ENCODE results near the gene CADPS2.

Gene CADPS2

GRCh38 chr7:122457325-122457724 lies 428.9 kb downstream of the CADPS2 start:
- no peak for DNase-seq (ENCODE audit: low read depth in 2 of 2)

GRCh38 chr7:122454776-122455507 lies 431.3 kb downstream of the CADPS2 start:
- no peak for DNase-seq (ENCODE audit: low read depth in 2 of 2)

- DNase-seq (ENCODE audit: low read depth in 2 of 2): no peak
These were observed 432.8 kb downstream of the CADPS2 start for GRCh38 chr7:122453432-122453831.

- DNase-seq (ENCODE audit: low read depth in 2 of 2): no peak
These were observed 437.2 kb downstream of the CADPS2 start for GRCh38 chr7:122448893-122449589.

- DNase-seq (ENCODE audit: low read depth in 2 of 2): no peak
These were observed 443.3 kb downstream of the CADPS2 start for GRCh38 chr7:122442929-122443328.

GRCh38 chr7:122438492-122438891 lies 447.8 kb downstream of the CADPS2 start:
- no peak for DNase-seq (ENCODE audit: low read depth in 2 of 2)

- DNase-seq (ENCODE audit: low read depth in 2 of 2): no peak
These were observed 448.3 kb downstream of the CADPS2 start for GRCh38 chr7:122438006-122438405.

- DNase-seq (ENCODE audit: low read depth in 2 of 2): no peak
These were observed 452.5 kb downstream of the CADPS2 start for GRCh38 chr7:122433765-122434164.

GRCh38 chr7:122430710-122431109 lies 455.6 kb downstream of the CADPS2 start:
- DNase-seq (ENCODE audit: low read depth in 2 of 2): no peak

GRCh38 chr7:122429926-122430325 lies 456.3 kb downstream of the CADPS2 start:
- DNase-seq (ENCODE audit: low read depth in 2 of 2): no peak

GRCh38 chr7:122425731-122426130 lies 460.5 kb downstream of the CADPS2 start:
- no peak for DNase-seq (ENCODE audit: low read depth in 2 of 2)

- DNase-seq (ENCODE audit: low read depth in 2 of 2): no peak
These were observed 462.7 kb downstream of the CADPS2 start for GRCh38 chr7:122423591-122423990.

GRCh38 chr7:122416336-122416735 lies 469.9 kb downstream of the CADPS2 start:
- no peak for DNase-seq (ENCODE audit: low read depth in 2 of 2)

- DNase-seq (ENCODE audit: low read depth in 2 of 2): no peak
These were observed 470.8 kb downstream of the CADPS2 start for GRCh38 chr7:122415510-122415909.

GRCh38 chr7:122413339-122413738 lies 472.9 kb downstream of the CADPS2 start:
- DNase-seq (ENCODE audit: low read depth in 2 of 2): no peak

GRCh38 chr7:122412883-122413282 lies 473.4 kb downstream of the CADPS2 start:
- DNase-seq (ENCODE audit: low read depth in 2 of 2): no peak

GRCh38 chr7:122412441-122412840 lies 473.8 kb downstream of the CADPS2 start:
- DNase-seq (ENCODE audit: low read depth in 2 of 2): no peak

- DNase-seq (ENCODE audit: low read depth in 2 of 2): no peak
These were observed 479.1 kb downstream of the CADPS2 start for GRCh38 chr7:122407195-122407594.

GRCh38 chr7:122403113-122403512 lies 483.1 kb downstream of the CADPS2 start:
- DNase-seq (ENCODE audit: low read depth in 2 of 2): no peak

GRCh38 chr7:122402235-122402634 lies 484.0 kb downstream of the CADPS2 start:
- DNase-seq (ENCODE audit: low read depth in 2 of 2): no peak

- no peak for DNase-seq (ENCODE audit: low read depth in 2 of 2)
These were observed 488.9 kb downstream of the CADPS2 start for GRCh38 chr7:122397381-122397780.

GRCh38 chr7:122394512-122394911 lies 491.7 kb downstream of the CADPS2 start:
- DNase-seq (ENCODE audit: low read depth in 2 of 2): no peak

- DNase-seq (ENCODE audit: low read depth in 2 of 2): no peak
These were observed 501.7 kb downstream of the CADPS2 start for GRCh38 chr7:122384528-122384927.

All from stimulated activated CD8-positive, alpha-beta memory T cell treated with anti-CD3 and anti-CD28 coated beads, Interleukin-2, amount 100 ng/mL, for 48 hours (primary cell).